Measurements from ENCODE around the gene SSC5D. TPM values are rescaled to one million over a fixed set of nuclear protein-coding genes. Genes with fewer than 3 reads are reported as not detected.

The SSC5D gene
- total and polyA plus RNA-seq, 2 donors (not counting 1 experiment from before 2014, with no cell fraction given): 3.0 to 19.7 TPM

GRCh38 chr19:55441319-55441691 is 46.9 kb upstream of the SSC5D start:
- Histone ChIP-seq H3K4me2 (ENCODE audit: extremely low read depth, insufficient read depth, low read length) (no peak overlapping the region), H3K27ac (ENCODE audit: insufficient read depth, low read length) (no peak overlapping the region), H3K79me2 (ENCODE audit: control insufficient read depth, insufficient read depth, low read length) (no peaks in the 10 kb centered on the region), H3K9ac (ENCODE audit: insufficient read depth, low read length) (no peak overlapping the region), H3K36me3 (ENCODE audit: control insufficient read depth, insufficient read depth, low read length) (no peaks in the 10 kb centered on the region), H3K9me3 (ENCODE audit: control insufficient read depth, insufficient read depth, low read depth, low read length) (no peaks in the 10 kb centered on the region), H3K4me3 (replicated peaks in 1 of 4; ENCODE audit: control extremely low read depth in 1 of 4, insufficient read depth in 1 of 4, low read depth in 3 of 4, low read length in 4 of 4) (no peak overlapping the region), H3K27me3 (ENCODE audit: control insufficient read depth, insufficient read depth, low read length) (peaks cover 44% of the 10 kb centered on the region), H2AFZ (ENCODE audit: low read length) (no peak overlapping the region), H4K20me1 (ENCODE audit: control insufficient read depth, extremely low read depth, insufficient read depth, low read length) (no peaks in the 10 kb centered on the region), H3K4me1 (ENCODE audit: control insufficient read depth, extremely low read depth, insufficient read depth, low read length) (no peaks in the 10 kb centered on the region)
- TF ChIP-seq EZH2 (IDR thresholded peaks at IDR 0.05; ENCODE audit: low read length, missing control alignments) (no peak), CTCF (conservative IDR thresholded peaks at IDR 0.05 in 1 of 2, IDR thresholded peaks at IDR 0.05 in 1 of 2; ENCODE audit: low read depth in 1 of 2, low read length in 2 of 2) (no peak)
- DNase-seq (ENCODE audit: low read depth in 2 of 2): no peak

GRCh38 chr19:55441692-55442321 is 46.4 kb upstream of the SSC5D start:
- H3K9ac ChIP-seq (ENCODE audit: insufficient read depth, low read length): no peak overlapping the region
- TF ChIP-seq CTCF (conservative IDR thresholded peaks at IDR 0.05 in 1 of 2, IDR thresholded peaks at IDR 0.05 in 1 of 2; ENCODE audit: low read depth in 1 of 2, low read length in 2 of 2): no peak
- peak; percentile 98 for TF ChIP-seq EZH2 (IDR thresholded peaks at IDR 0.05; ENCODE audit: low read length, missing control alignments)
- H4K20me1 ChIP-seq (ENCODE audit: control insufficient read depth, extremely low read depth, insufficient read depth, low read length): no peaks in the 10 kb centered on the region
- no peak overlapping the region for H2AFZ ChIP-seq (ENCODE audit: low read length)
- H3K4me2 ChIP-seq (ENCODE audit: extremely low read depth, insufficient read depth, low read length): no peak overlapping the region
- H3K79me2 ChIP-seq (ENCODE audit: control insufficient read depth, insufficient read depth, low read length): no peaks in the 10 kb centered on the region
- no peaks in the 10 kb centered on the region for H3K9me3 ChIP-seq (ENCODE audit: control insufficient read depth, insufficient read depth, low read depth, low read length)
- H3K4me3 ChIP-seq (replicated peaks in 1 of 4; ENCODE audit: control extremely low read depth in 1 of 4, insufficient read depth in 1 of 4, low read depth in 3 of 4, low read length in 4 of 4): no peak overlapping the region
- DNase-seq (ENCODE audit: low read depth in 2 of 2): no peak
- H3K36me3 ChIP-seq (ENCODE audit: control insufficient read depth, insufficient read depth, low read length): no peaks in the 10 kb centered on the region
- H3K27ac ChIP-seq (ENCODE audit: insufficient read depth, low read length): no peak overlapping the region
- H3K4me1 ChIP-seq (ENCODE audit: control insufficient read depth, extremely low read depth, insufficient read depth, low read length): no peaks in the 10 kb centered on the region
- H3K27me3 ChIP-seq (ENCODE audit: control insufficient read depth, insufficient read depth, low read length): peaks cover 44% of the 10 kb centered on the region

GRCh38 chr19:55442372-55442961 is 45.8 kb upstream of the SSC5D start:
- Histone ChIP-seq H3K4me2 (ENCODE audit: extremely low read depth, insufficient read depth, low read length) (no peak overlapping the region), H3K36me3 (ENCODE audit: control insufficient read depth, insufficient read depth, low read length) (no peaks in the 10 kb centered on the region), H3K4me1 (ENCODE audit: control insufficient read depth, extremely low read depth, insufficient read depth, low read length) (no peaks in the 10 kb centered on the region), H3K79me2 (ENCODE audit: control insufficient read depth, insufficient read depth, low read length) (no peaks in the 10 kb centered on the region), H3K9ac (ENCODE audit: insufficient read depth, low read length) (no peak overlapping the region), H3K4me3 (replicated peaks in 1 of 4; ENCODE audit: control extremely low read depth in 1 of 4, insufficient read depth in 1 of 4, low read depth in 3 of 4, low read length in 4 of 4) (no peak overlapping the region), H4K20me1 (ENCODE audit: control insufficient read depth, extremely low read depth, insufficient read depth, low read length) (no peaks in the 10 kb centered on the region), H3K27me3 (ENCODE audit: control insufficient read depth, insufficient read depth, low read length) (peaks cover 47% of the 10 kb centered on the region), H2AFZ (ENCODE audit: low read length) (no peak overlapping the region), H3K27ac (ENCODE audit: insufficient read depth, low read length) (no peak overlapping the region), H3K9me3 (ENCODE audit: control insufficient read depth, insufficient read depth, low read depth, low read length) (no peaks in the 10 kb centered on the region)
- no peak for DNase-seq (ENCODE audit: low read depth in 2 of 2)
- TF ChIP-seq CTCF (conservative IDR thresholded peaks at IDR 0.05 in 1 of 2, IDR thresholded peaks at IDR 0.05 in 1 of 2; ENCODE audit: low read depth in 1 of 2, low read length in 2 of 2): no peak
- peak; percentile 20 for TF ChIP-seq EZH2 (IDR thresholded peaks at IDR 0.05; ENCODE audit: low read length, missing control alignments)

Data from fibroblast of lung (primary cell).